ENCODE data around the gene TMEM108.

TMEM108 gene

GRCh38 chr3:133439563-133439962, 401.4 kb downstream of the TMEM108 start:
- no peak for DNase-seq

DNA sequence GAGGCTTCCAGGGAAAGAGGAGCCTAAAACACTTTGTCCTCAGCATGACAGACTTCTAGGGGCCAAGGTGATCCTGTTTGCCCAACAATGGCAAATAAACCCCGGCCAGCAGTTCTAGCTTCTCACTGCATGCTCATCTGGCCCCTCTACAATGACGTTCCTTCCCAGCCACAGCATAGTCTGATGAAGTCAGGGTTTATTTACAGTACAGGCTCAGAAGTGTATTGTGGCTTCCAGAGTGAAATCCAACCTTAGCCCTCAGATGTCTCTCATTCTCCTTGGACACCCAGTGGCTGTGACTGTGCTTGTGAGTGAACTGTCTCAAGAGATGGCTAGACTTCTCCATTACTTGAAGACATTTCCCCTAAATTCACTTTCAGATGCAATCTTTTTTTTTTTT, 402.5 kb downstream of the TMEM108 start:
- DNase-seq, result no peak

DNA sequence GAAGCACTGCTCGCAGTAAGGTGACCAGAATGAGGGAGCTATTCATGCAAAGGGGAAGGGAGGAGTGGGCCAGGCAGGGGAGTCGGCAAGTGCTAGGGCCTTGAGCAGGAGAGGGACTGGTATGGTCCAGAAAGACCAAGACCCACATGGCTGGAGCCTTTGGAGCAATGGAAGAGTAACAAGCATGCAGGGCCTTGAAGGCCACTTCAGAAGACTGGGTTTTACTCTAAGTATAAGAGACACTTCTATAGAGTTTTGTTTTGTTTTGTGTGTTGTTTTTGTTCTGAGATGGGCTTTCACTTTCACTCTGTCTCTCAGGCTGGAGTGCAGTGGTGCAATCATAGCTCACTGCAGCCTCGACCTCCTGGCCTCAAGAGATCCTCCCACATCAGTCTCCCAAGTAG, 403.7 kb downstream of the TMEM108 start:
- peak; percentile 61 for DNase-seq

DNA sequence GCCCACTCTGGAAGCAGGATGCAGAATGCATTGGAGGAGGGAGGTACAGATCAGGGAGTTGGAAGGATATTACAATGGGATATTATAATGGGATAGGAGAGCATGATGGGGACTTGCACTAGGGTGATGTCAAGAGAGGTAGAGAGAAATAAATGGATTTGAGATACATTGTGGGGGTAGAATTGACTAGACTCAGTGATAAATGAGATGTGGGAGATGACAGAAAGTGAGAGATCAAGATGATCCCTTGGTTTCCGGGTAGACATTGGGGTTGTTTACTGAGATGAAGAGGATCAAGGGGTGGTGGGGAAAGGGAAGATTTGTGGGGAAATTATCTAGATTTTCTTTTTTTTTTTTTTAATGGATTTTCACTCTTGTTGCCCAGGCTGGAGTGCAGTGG, 404.3 kb downstream of the TMEM108 start:
- DNase-seq, result peak; percentile 75

- peak; percentile 51 for DNase-seq
Measured at GRCh38 chr3:133443649-133444422, 405.6 kb downstream of the TMEM108 start.

DNA sequence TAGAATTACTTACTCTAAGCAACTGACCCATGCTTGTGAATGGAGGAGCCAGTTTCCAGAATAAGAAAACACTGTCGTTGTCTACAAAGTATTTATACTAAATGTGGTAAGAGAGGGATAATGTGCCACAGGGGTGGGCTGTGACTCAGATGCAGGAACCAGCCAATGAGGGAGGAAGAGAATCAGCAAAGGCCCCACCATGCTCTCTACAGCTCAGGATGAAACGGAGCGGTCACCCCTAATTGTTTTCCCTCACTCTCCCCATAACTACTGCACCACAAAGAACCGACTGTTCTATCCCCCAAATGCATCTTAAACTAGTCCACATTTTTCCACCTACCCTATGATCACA, 406.2 kb downstream of the TMEM108 start:
- no peak for DNase-seq

GRCh38 chr3:133445108-133445507, 406.9 kb downstream of the TMEM108 start:
- no peak for DNase-seq
